Islet of Langerhans (tissue), 1 donor: ENCODE data around the gene IQSEC2.
A peak's percentile ranks its signal among the peaks of the same experiment; 100 is the strongest.

Source experiments
- FAIRE-seq: peaks from one replicate; lab custom pipeline; 2011; peaks lifted over from hg19 to GRCh38; lab: Jason Lieb, UNC

Gene IQSEC2

GRCh38 chrX:53281321-53281822 is at the start of gene IQSEC2:
TSS of gene IQSEC2 (minus strand) at chrX:53281584.
- FAIRE-seq: no peak

- FAIRE-seq: no peak
Measured at GRCh38 chrX:53330331-53330730, 48.9 kb upstream of the IQSEC2 start.

GRCh38 chrX:53324803-53325202 is 43.4 kb upstream of the IQSEC2 start:
- no peak for FAIRE-seq

GRCh38 chrX:53324085-53324484 is 42.7 kb upstream of the IQSEC2 start:
- no peak for FAIRE-seq

GRCh38 chrX:53323196-53323595 is 41.8 kb upstream of the IQSEC2 start:
- FAIRE-seq: no peak

- no peak for FAIRE-seq
Measured at GRCh38 chrX:53321943-53322497, 40.6 kb upstream of the IQSEC2 start.

GRCh38 chrX:53321230-53321942 is 40.0 kb upstream of the IQSEC2 start:
- no peak for FAIRE-seq

- no peak for FAIRE-seq
Measured at GRCh38 chrX:53320543-53321229, 39.3 kb upstream of the IQSEC2 start.

- no peak for FAIRE-seq
Measured at GRCh38 chrX:53319614-53320542, 38.5 kb upstream of the IQSEC2 start.

GRCh38 chrX:53318766-53319353 is 37.5 kb upstream of the IQSEC2 start:
- FAIRE-seq: no peak

- FAIRE-seq: no peak
Measured at GRCh38 chrX:53317365-53318069, 36.1 kb upstream of the IQSEC2 start.

GRCh38 chrX:53316860-53317237 is 35.5 kb upstream of the IQSEC2 start:
- FAIRE-seq: no peak

- no peak for FAIRE-seq
Measured at GRCh38 chrX:53316111-53316859, 34.9 kb upstream of the IQSEC2 start.

GRCh38 chrX:53313728-53314105 is 32.3 kb upstream of the IQSEC2 start:
- FAIRE-seq: no peak

- peak; percentile 97 for FAIRE-seq
Measured at GRCh38 chrX:53312946-53313727, 31.8 kb upstream of the IQSEC2 start.

- no peak for FAIRE-seq
Measured at GRCh38 chrX:53309837-53310236, 28.5 kb upstream of the IQSEC2 start.

- FAIRE-seq: no peak
Measured at GRCh38 chrX:53308836-53309235, 27.5 kb upstream of the IQSEC2 start.

GRCh38 chrX:53305996-53306937 is 24.9 kb upstream of the IQSEC2 start:
- no peak for FAIRE-seq
